Osteoblast (primary cell): ENCODE results near the gene CRBN. TPM values are rescaled to one million over a fixed set of nuclear protein-coding genes. Genes with fewer than 3 reads are reported as not detected.
A peak's percentile ranks its signal among the peaks of the same experiment; 100 is the strongest.

Source experiments
- DNase-seq: peaks from one replicate; pipeline ENCODE4 v3.0.0; 2011; ENCODE audit warnings: low spot score, mixed read lengths; ENCODE audit not compliant: insufficient read length; ENCODE audit errors: missing footprints
- H2AFZ ChIP-seq: 2 replicates; pipeline ENCODE4 v1.6.0; 2011; ENCODE audit warnings: mild to moderate bottlenecking, low read length
- H3K27ac ChIP-seq: 2 replicates; pipeline ENCODE4 v1.5.1; 2011; ENCODE audit warnings: mild to moderate bottlenecking, low read depth, low read length, moderate library complexity
- H3K27me3 ChIP-seq: 2 replicates; pipeline ENCODE4 v1.6.0; 2012; ENCODE audit warnings: mild to moderate bottlenecking, control low read depth, inconsistent platforms, low read length, moderate library complexity; ENCODE audit not compliant: insufficient read depth
- H3K36me3 ChIP-seq: 2 replicates; pipeline ENCODE4 v1.5.1; 2011; ENCODE audit warnings: mild to moderate bottlenecking, low read length, control low read depth, moderate library complexity; ENCODE audit not compliant: insufficient read depth
- H3K4me1 ChIP-seq: 2 replicates; pipeline ENCODE4 v1.5.1; 2011; ENCODE audit warnings: mild to moderate bottlenecking, low read length, control low read depth, moderate library complexity; ENCODE audit not compliant: insufficient read depth
- H3K4me2 ChIP-seq: 2 replicates; pipeline ENCODE4 v1.6.0; 2011; ENCODE audit warnings: mild to moderate bottlenecking, low read length; ENCODE audit not compliant: insufficient read depth
- H3K4me3 ChIP-seq: fragments of 200-600 bp; sonication (generic); 3 replicates; pipeline ENCODE4 v1.5.1; 2012; ENCODE audit warnings: mild to moderate bottlenecking, low read length, inconsistent platforms; ENCODE audit not compliant: insufficient read depth
- H3K79me2 ChIP-seq: 2 replicates; pipeline ENCODE4 v1.6.0; 2012; ENCODE audit warnings: mild to moderate bottlenecking, low read length, control low read depth, inconsistent platforms; ENCODE audit not compliant: insufficient read depth
- H3K9me3 ChIP-seq: 2 replicates; pipeline ENCODE4 v1.5.1; 2011; ENCODE audit warnings: low read depth, low read length, control low read depth
- H4K20me1 ChIP-seq: 2 replicates; pipeline ENCODE4 v1.6.0; 2012; ENCODE audit warnings: mild to moderate bottlenecking, low read length, control low read depth; ENCODE audit not compliant: insufficient read depth
- CTCF ChIP-seq: IDR thresholded peaks from 2 replicates; pipeline ENCODE4 v1.5.1; 2011; ENCODE audit warnings: mild to moderate bottlenecking, low read depth, low read length, moderate library complexity; ENCODE audit errors: extremely low read depth
- total RNA-seq: library from RNA; depleted of rRNA; stranded (reverse); fragments of >200 nt; gene quantifications from 2 replicates; pipeline ENCODE4 v1.2.3, GENCODE V29; 2012

The CRBN gene
- 62.5 and 76.0 TPM in 2 replicates for total RNA-seq

DNA sequence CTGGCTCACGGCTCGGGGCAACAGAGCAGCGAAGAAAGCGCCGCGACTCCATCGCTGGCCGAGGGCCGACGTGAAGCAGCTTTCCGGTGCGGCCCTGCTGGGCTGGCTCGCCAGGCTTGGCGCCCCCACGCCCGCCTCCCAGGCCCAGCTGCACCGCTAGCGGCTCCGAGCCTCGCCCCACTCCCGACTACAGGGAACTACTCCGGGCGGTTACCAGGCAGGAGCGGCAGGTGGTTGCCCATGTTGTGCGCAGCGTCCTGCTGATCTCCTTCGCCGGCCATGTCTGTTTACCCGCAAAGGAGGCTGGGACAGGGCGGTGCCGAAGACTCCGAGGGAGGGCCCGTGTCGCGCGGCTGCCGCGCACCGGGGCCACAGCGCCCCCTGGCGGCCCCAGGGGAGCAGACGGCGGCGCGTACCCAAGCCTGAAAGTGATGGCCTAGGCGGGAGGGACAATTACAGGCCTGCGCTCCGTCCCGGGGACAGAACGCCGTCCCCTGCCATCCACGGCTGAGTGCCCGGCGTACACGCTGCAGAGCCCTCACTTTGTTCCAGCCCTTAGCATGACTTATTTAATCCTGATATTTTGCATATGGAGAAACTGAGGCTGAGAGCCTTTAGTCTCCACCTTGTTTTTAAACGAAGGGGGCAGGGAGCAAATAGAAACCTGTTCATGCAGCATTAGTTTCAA is at the start of gene CRBN:
Gene CRBN, minus strand, starts transcription at position 285 of the 688 bp plus-strand sequence. Its CDS starts 4 bp downstream, at position 281.
- peak; percentile 96 for DNase-seq
- H3K4me1 ChIP-seq = peaks cover 23% of the 10 kb centered on the region
- H3K9me3 ChIP-seq = no peaks in the 10 kb centered on the region
- H3K27me3 ChIP-seq = no peaks in the 10 kb centered on the region
- H3K4me3 ChIP-seq = peak within 1 kb of the TSS; percentile 99
- peak within 1 kb of the TSS; percentile 71 for H3K27ac ChIP-seq
- TF ChIP-seq CTCF = peak; percentile 88
- peak within 1 kb of the TSS; percentile 97 for H2AFZ ChIP-seq
- peak within 1 kb of the TSS; percentile 93 for H3K4me2 ChIP-seq
- H3K79me2 ChIP-seq = peaks cover 44% of the 10 kb centered on the region
- H3K36me3 ChIP-seq = no peaks in the 10 kb centered on the region
- H4K20me1 ChIP-seq = peaks cover 16% of the 10 kb centered on the region

- no peak for TF ChIP-seq CTCF
- Histone ChIP-seq H3K9me3 (no peaks in the 10 kb centered on the region), H3K27ac (no peak overlapping the region), H3K4me3 (no peak overlapping the region), H3K79me2 (no peaks in the 10 kb centered on the region), H3K4me1 (no peaks in the 10 kb centered on the region), H3K4me2 (no peak overlapping the region), H4K20me1 (no peaks in the 10 kb centered on the region), H3K27me3 (no peaks in the 10 kb centered on the region), H3K36me3 (no peaks in the 10 kb centered on the region), H2AFZ (no peak overlapping the region)
- DNase-seq = no peak
These were observed 48.1 kb upstream of the CRBN start for GRCh38 chr3:3227640-3228039.

- no peak for TF ChIP-seq CTCF
- Histone ChIP-seq H3K4me3 (no peak overlapping the region), H3K9me3 (no peaks in the 10 kb centered on the region), H4K20me1 (no peaks in the 10 kb centered on the region), H3K36me3 (no peaks in the 10 kb centered on the region), H3K27ac (no peak overlapping the region), H3K4me2 (no peak overlapping the region), H3K27me3 (no peaks in the 10 kb centered on the region), H3K4me1 (no peaks in the 10 kb centered on the region), H2AFZ (no peak overlapping the region), H3K79me2 (no peaks in the 10 kb centered on the region)
- no peak for DNase-seq
These were observed 42.0 kb upstream of the CRBN start for GRCh38 chr3:3221528-3221927.

GRCh38 chr3:3216401-3216800 is 36.9 kb upstream of the CRBN start:
- H4K20me1 ChIP-seq = no peaks in the 10 kb centered on the region
- no peaks in the 10 kb centered on the region for H3K79me2 ChIP-seq

More at GRCh38 chr3:3216401-3216800, 36.9 kb upstream of the CRBN start:
- Histone ChIP-seq H3K27me3 (no peaks in the 10 kb centered on the region), H3K27ac (no peak overlapping the region), H3K9me3 (no peaks in the 10 kb centered on the region), H3K4me1 (no peaks in the 10 kb centered on the region), H3K4me2 (no peak overlapping the region), H3K4me3 (no peak overlapping the region), H3K36me3 (no peaks in the 10 kb centered on the region), H2AFZ (no peak overlapping the region)
- TF ChIP-seq CTCF = no peak
- DNase-seq = no peak
